DND-41 (cell line): ENCODE data around the gene MYBPHL.

Experiments used
- ATAC-seq: fragments of 200-7000 bp; cut with Tn5 transposase; 3 replicates; pipeline ENCODE4 v1.9.1; 2021; ENCODE audit warnings: low read depth; ENCODE audit not compliant: insufficient read depth
- DNase-seq: peaks from one replicate; pipeline ENCODE4 v3.0.0-alpha.2; 2020
- H2AFZ ChIP-seq: 2 replicates; pipeline ENCODE4 v1.6.0; 2012; ENCODE audit warnings: low read depth, low read length
- H3K27ac ChIP-seq: 2 replicates; pipeline ENCODE4 v1.5.1; 2012; ENCODE audit warnings: low read length, inconsistent platforms
- H3K27me3 ChIP-seq: fragments of 200-600 bp; sonication (generic); 2 replicates; pipeline ENCODE4 v1.6.0; 2012; ENCODE audit warnings: low read length, mild to moderate bottlenecking, inconsistent platforms; ENCODE audit not compliant: insufficient read depth, poor library complexity
- H3K36me3 ChIP-seq: 2 replicates; pipeline ENCODE4 v1.5.1; 2012; ENCODE audit warnings: low read length, inconsistent platforms; ENCODE audit not compliant: insufficient read depth
- H3K4me1 ChIP-seq: 2 replicates; pipeline ENCODE4 v1.5.1; 2012; ENCODE audit warnings: mild to moderate bottlenecking, low read length; ENCODE audit not compliant: insufficient read depth
- H3K4me2 ChIP-seq: 2 replicates; pipeline ENCODE4 v1.6.0; 2012; ENCODE audit warnings: mild to moderate bottlenecking, moderate library complexity, low read length, inconsistent platforms; ENCODE audit not compliant: insufficient read depth
- H3K4me3 ChIP-seq, 2 experiments: fragments of 200-600 bp in 1 of 2; shearing (Covaris generic) in 1 of 2; 2 replicates each; pipeline ENCODE4 v1.5.1; 2012 to 2016; ENCODE audit warnings: inconsistent platforms in 2 of 2, low read length in 2 of 2, mild to moderate bottlenecking in 2 of 2, low read depth in 1 of 2, moderate library complexity in 1 of 2
- H3K79me2 ChIP-seq: 2 replicates; pipeline ENCODE4 v1.6.0; 2012; ENCODE audit warnings: low read length, inconsistent platforms; ENCODE audit not compliant: insufficient read depth
- H3K9ac ChIP-seq: 2 replicates; pipeline ENCODE4 v1.6.0; 2012; ENCODE audit warnings: low read depth, mild to moderate bottlenecking, inconsistent platforms, low read length, moderate library complexity
- H3K9me3 ChIP-seq: 2 replicates; pipeline ENCODE4 v1.5.1; 2012; ENCODE audit warnings: low read length, moderate library complexity, mild to moderate bottlenecking, inconsistent platforms; ENCODE audit not compliant: insufficient read depth, severe bottlenecking
- H4K20me1 ChIP-seq: 2 replicates; pipeline ENCODE4 v1.6.0; 2012; ENCODE audit warnings: low read length; ENCODE audit not compliant: insufficient read depth
- CTCF ChIP-seq: IDR thresholded peaks from 2 replicates; pipeline ENCODE4 v1.5.1; 2012; ENCODE audit warnings: borderline replicate concordance, low read length, moderate library complexity, mild to moderate bottlenecking; ENCODE audit not compliant: poor library complexity, severe bottlenecking; ENCODE audit errors: extremely low read depth
- EZH2 ChIP-seq: IDR thresholded peaks from 3 replicates; pipeline ENCODE4 v1.6.1; 2012; ENCODE audit warnings: borderline replicate concordance, low read depth, mild to moderate bottlenecking, moderate library complexity, low read length, inconsistent platforms; ENCODE audit not compliant: severe bottlenecking

Gene MYBPHL

GRCh38 chr1:109304226-109304920, 2.4 kb downstream of the MYBPHL start:
- Histone ChIP-seq H3K36me3 (no peaks in the 10 kb centered on the region), H2AFZ (no peak overlapping the region), H3K79me2 (no peaks in the 10 kb centered on the region), H3K4me3 (no peak overlapping the region), H3K27ac (no peak overlapping the region), H3K4me1 (no peaks in the 10 kb centered on the region), H3K27me3 (no peaks in the 10 kb centered on the region), H3K9ac (no peak overlapping the region), H3K9me3 (no peaks in the 10 kb centered on the region), H4K20me1 (no peaks in the 10 kb centered on the region), H3K4me2 (no peak overlapping the region)
- no peak for ATAC-seq
- no peak for TF ChIP-seq CTCF
- no peak for TF ChIP-seq EZH2
- no peak for DNase-seq

DNA sequence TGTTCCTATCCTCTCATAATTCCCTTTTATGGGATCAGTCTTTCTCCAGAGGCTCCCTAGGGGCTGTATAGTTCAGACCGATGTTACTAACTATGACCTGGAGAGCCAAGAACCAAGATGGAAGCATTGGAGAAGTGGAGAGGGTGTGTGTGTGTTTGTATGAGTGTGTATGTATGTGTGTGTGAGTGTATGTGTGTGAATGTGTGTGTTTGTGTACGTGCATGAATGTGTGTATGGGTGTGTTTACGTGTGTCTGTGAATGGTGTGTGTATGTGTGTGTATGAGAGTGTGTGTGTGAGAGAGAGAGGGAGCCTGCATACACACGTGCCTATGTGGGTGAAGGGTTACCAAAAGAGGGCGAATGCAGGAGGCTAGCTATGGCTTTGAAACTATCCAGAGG, 4.9 kb downstream of the MYBPHL start:
- no peak overlapping the region for H3K4me2 ChIP-seq
- H3K79me2 ChIP-seq: no peaks in the 10 kb centered on the region
- H2AFZ ChIP-seq: no peak overlapping the region
- no peak overlapping the region for H3K4me3 ChIP-seq
- TF ChIP-seq EZH2: no peak
- ATAC-seq (no peak), DNase-seq (no peak)
- H3K4me1 ChIP-seq: no peaks in the 10 kb centered on the region
- H3K9ac ChIP-seq: no peak overlapping the region
- H4K20me1 ChIP-seq: no peaks in the 10 kb centered on the region
- H3K36me3 ChIP-seq: no peaks in the 10 kb centered on the region
- no peaks in the 10 kb centered on the region for H3K27me3 ChIP-seq
- H3K9me3 ChIP-seq: no peaks in the 10 kb centered on the region
- no peak overlapping the region for H3K27ac ChIP-seq

- Histone ChIP-seq H3K27ac (no peak overlapping the region), H3K4me3 (no peak overlapping the region), H3K9ac (no peak overlapping the region), H3K4me2 (no peak overlapping the region), H4K20me1 (no peaks in the 10 kb centered on the region), H3K79me2 (no peaks in the 10 kb centered on the region), H2AFZ (no peak overlapping the region), H3K36me3 (no peaks in the 10 kb centered on the region), H3K4me1 (no peaks in the 10 kb centered on the region), H3K27me3 (no peaks in the 10 kb centered on the region), H3K9me3 (no peaks in the 10 kb centered on the region)
- DNase-seq: no peak
- no peak for TF ChIP-seq CTCF
- TF ChIP-seq EZH2: no peak
- ATAC-seq: no peak
Observed at GRCh38 chr1:109300650-109301151, 6.1 kb downstream of the MYBPHL start.

GRCh38 chr1:109299558-109300343, 7.1 kb downstream of the MYBPHL start:
- no peak for DNase-seq
- Histone ChIP-seq H3K36me3 (no peaks in the 10 kb centered on the region), H3K27me3 (no peaks in the 10 kb centered on the region), H3K79me2 (no peaks in the 10 kb centered on the region), H3K27ac (no peak overlapping the region), H3K4me2 (no peak overlapping the region), H3K4me1 (no peaks in the 10 kb centered on the region), H3K9ac (no peak overlapping the region), H3K9me3 (no peaks in the 10 kb centered on the region), H3K4me3 (no peak overlapping the region), H4K20me1 (no peaks in the 10 kb centered on the region), H2AFZ (no peak overlapping the region)
- TF ChIP-seq CTCF (no peak), EZH2 (no peak)
- no peak for ATAC-seq
